ENCODE measurements around the gene TGFBR3.

TGFBR3 gene

DNA sequence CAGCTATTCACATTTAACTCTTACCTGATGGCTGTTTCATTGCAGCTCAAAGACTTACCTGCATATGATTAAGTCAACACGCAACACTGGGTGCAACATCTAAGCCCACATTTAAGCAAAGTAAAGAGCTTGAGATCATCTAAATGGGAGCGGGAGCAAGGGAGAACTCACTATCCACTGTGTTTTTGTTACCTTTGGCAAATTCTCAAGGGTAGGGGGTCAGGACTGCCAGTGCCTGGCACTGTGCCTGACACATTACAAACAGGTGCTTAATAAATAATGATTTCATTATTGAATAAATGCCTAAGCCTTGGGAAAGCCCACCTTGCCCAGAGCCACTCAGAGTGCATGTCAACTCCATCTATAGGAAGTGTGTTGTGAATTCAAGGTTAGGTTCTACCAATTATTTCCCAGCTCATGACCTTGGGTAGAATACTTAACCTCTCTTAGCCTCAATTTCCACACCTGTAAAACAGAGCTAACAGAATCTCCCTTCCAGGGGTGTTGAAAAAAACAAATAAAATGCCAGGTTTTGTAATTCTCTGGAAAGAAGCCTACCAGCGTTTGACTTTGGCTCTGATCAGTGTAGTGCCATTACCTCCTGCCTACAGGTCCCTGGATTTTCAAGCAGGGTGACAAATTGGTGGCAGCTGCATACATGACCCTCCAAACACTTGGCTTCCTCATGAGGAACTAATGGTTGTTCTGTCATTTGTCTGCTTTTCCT, 109.7 kb downstream of the TGFBR3 start:
- no peak for DNase-seq

DNA sequence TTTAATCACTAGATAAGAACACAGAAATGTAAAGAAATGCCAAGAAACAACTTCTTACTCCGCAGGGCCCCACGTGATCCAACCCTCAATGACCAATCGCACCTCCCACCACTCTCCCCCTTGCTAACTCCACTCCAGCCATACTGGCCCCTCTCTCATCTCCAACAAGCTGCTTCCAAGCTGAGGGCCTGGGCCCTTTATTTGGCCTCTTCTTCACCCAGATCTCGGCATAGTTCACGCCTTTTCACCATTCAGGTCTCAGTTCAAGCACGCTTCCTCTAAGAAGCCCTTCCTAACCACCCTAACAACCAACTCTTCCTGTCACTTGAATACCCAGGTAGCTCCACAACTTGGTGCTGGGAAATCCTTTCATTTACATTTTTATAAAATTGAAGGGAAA, 110.7 kb downstream of the TGFBR3 start:
- DNase-seq, result no peak

- no peak for DNase-seq
Measured at GRCh38 chr1:91774520-91775203, 111.3 kb downstream of the TGFBR3 start.

GRCh38 chr1:91771717-91772116, 114.2 kb downstream of the TGFBR3 start:
- DNase-seq, result no peak

GRCh38 chr1:91770667-91771268, 115.2 kb downstream of the TGFBR3 start:
- DNase-seq, result no peak

- DNase-seq, result no peak
Measured at GRCh38 chr1:91769742-91770141, 116.2 kb downstream of the TGFBR3 start.

DNA sequence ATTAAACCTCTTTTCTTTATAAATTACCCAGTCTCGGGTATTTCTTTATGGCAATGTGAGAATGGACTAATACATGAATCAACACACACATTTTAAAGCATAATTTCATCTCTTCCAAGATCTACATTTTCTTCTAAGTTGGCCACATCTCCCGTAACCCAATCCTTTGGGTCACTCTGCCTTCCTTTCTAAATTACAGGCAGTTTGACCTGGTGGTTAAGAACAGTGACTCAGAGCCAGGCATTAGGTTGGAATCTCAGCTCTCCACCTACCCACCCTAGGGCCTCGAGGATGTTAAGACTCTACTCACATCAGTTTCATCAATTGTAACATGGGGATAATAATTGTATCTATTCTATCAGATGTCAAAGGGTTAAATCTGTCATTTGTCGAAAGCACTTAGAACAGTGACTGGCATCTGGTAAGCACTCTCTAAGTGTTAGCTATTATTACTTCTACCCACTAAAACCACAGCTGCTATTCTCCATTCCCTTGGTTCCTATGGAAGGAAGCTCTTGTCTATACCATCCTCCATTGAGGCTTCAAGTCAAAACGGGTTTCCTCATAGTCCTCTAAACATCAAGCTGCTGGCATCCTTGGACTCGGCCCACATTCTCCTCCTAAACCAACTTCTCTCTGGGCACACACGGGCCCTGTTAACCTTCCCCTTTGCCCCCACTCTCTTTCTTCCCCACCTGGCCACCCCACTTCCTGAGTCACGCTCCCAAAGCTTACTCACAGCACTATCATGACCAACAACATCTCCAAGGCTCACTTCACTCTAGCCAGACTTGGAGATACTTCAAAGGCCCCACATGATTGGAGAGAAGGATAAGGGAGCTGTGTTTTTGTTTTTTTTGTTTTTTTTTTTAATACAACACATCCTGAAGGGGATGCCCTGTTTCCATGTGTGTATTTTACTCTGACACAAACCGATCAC, 116.9 kb downstream of the TGFBR3 start:
- DNase-seq, result no peak

- DNase-seq, result no peak
Measured at GRCh38 chr1:91768120-91768519, 117.8 kb downstream of the TGFBR3 start.

DNA sequence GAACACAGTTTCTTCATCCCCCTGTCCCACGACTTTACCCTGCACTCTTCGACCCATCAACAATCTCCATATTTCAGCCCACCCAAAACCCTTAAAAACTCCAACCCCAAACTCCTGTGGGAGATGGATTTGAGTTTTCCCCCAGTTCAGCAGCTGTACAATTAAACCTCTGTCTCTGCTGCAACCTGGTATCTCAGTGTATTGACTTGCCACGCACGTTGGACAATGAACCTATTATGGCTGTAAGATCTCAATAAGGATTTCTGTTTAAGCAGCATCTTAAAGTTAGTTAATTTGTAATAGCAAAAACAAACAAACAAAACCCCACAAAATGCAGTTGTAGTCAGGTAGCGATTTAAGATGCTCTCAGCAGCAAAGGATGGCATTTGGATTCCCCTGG, 119.1 kb downstream of the TGFBR3 start:
- no peak for DNase-seq

DNA sequence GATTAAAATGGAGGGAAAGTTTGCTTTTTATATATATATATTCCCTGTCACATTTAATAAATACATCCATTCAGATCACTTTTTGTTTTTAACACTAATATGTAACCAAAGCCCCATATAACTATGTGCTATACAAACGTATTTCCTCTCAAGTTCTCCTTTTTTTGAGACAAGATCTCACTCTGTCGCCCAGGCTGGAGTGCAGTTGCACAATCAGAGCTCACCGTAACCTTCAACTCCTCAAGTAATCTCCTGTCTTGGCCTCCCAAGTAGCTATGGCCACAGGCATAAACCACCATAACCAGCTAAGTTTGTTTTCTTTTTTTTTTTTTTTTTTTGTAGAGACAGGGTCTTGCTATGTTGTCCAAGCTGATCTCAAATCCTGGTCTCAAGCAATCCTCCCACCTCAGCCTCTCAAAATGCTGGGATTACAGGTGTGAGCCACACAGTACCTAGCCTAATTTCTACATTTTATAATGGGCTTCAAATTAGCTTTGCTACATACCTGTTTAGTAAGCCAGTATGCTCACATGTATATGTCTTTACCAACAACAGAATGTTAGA, 120.0 kb downstream of the TGFBR3 start:
- DNase-seq, result no peak

GRCh38 chr1:91765293-91765692, 120.7 kb downstream of the TGFBR3 start:
- DNase-seq, result no peak

- no peak for DNase-seq
Measured at GRCh38 chr1:91764471-91765115, 121.4 kb downstream of the TGFBR3 start.

- no peak for DNase-seq
Measured at GRCh38 chr1:91763252-91763651, 122.7 kb downstream of the TGFBR3 start.

GRCh38 chr1:91761295-91761721, 124.6 kb downstream of the TGFBR3 start:
- no peak for DNase-seq

GRCh38 chr1:91760512-91760911, 125.4 kb downstream of the TGFBR3 start:
- DNase-seq, result no peak

DNA sequence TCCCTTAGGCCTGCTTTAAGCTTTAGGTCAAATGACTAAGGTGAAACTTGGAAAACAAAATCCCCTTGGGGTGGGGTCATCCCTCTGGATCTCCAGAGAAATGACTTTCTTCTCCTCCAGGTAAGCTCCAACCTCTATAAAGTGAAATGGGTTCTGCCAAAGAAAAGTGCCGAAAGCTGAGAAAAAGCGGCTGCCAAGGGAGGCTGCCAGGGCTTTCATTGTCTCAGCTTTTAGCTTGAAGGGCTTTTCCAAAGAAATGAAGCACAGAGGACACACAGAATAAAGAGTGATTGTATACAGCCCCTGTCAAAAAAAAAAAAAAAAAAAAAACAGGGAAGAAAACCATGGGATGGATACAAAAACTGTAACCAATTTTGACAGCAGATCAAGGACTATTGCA, 126.9 kb downstream of the TGFBR3 start:
- DNase-seq, result no peak

DNA sequence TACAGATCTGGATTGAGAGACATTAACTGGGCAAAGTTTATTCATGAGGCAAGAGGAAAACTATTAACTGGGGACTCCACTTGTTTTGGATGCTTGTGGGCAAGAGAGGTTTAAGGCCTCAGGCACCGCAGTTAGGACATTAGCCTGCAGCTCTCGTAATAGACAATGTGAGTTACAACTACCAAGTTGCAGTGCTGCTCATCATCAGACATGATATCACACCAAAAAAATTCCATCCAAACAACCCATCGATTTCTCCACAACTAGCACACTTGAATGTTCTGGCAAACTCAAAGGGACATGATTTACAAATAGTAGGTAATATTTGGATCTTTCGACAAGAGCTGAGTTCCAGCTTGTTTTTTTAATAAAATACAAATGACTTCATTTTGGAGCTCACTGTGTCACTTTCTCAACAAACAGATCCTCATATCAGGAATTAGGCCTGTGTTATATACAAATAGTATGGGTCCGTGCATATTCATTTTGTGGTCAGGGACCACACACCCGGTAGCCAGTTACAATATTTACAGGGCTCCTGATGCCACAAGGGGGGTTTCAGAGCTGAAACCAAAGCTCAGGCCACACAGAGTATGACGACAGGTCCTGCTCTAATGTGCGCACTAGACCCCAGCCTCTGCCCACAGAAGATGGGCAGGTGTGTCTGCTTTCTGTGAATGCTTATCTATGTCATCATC, 128.0 kb downstream of the TGFBR3 start:
- no peak for DNase-seq

DNA sequence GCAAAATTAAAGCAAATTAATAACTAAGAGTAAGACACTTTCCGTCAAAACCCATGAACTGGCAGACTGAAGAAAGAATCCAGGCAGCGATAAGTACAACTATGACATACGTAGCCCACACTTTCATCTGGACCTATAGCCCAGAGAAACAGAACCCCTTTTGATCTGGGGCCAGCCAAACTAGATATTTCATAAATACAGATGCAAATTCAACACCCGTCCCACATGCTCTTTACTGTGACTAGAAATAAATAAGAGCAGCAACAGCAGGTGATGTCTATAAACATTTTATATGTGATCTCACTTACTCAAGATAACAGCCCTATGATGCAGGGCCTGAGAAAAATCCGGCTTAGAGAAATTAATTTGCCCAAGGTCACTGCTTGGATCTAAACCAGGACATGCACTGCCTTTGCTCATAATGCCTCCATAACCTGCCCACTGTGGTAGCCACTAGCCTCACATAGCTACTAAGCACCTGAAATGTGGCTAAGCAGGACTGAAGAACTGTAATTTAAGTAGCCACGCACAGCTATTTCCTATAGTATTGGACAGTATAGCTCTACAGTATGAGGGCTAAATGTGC, 130.2 kb downstream of the TGFBR3 start:
- DNase-seq, result no peak

DNA sequence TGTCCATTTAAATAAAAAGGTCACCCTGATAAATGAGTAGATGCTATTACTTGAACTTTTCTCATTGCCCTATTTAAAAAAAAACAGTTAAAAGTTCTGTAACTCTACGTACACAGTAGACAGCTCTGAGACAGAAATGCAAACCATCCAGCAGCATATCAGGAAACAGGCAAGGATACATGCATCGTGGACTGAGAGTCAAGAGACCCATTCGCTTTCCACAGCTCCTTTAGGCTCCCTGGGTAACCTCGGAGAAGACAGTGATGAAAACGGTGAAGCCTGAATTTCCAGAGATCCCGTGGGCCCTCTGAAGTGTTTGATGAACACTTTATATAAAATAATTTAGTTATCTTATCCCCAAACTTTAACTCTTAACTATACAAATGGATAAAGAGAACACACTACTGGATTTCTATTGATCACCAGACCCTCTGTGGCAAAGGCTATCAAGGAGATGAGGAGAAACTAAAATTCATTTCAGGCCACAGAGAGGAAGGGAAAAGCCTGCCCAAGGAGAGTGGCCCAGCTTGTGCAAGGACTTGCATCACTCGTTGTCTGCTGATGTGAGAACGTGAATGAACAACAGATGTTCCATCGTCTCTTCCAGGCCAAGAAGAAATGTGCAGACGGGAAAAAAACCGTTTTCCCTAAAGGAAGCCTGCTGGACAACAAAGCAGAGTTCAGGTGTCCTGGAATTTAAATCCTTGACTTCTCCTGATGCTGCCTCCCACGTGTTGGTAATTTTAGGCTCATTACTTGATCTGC, 131.0 kb downstream of the TGFBR3 start:
- no peak for DNase-seq

DNA sequence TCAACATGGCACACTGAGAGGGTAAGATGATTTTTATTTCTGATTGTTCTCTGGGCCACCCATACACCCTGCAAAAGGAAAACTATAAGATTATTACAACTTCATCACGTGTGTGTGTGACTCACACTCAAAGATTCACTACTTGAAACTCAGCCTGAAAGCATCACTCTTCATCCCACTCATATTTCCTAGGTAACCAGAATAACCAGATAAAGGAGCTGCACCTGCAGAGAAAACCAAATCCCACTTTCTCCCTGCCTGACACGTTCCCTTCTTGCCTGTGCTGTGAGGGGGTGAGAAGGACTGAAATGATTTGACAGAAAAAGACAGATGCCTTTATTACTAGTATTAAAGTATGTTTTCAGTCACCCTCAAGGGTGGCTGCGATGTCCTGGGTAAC, 131.6 kb downstream of the TGFBR3 start:
- DNase-seq, result no peak

Data from NCI-H1694 treated with DMSO at 0.1 percent for 48 hours (cell line).